GM19467 (cell line): ENCODE data around the gene ZNF677.
"Not testable (repeated sequence)": the region's sequence is repeated elsewhere in the genome, so short reads cannot be mapped to it uniquely, and the experiment has no call there.

Source experiments
- ATAC-seq: cut with Tn5 transposase; IDR thresholded peaks from one replicate; pipeline ENCODE4 v1.9.1; 2021; ENCODE audit warnings: mild to moderate bottlenecking, moderate library complexity; ENCODE audit not compliant: unreplicated experiment

ZNF677 gene

DNA sequence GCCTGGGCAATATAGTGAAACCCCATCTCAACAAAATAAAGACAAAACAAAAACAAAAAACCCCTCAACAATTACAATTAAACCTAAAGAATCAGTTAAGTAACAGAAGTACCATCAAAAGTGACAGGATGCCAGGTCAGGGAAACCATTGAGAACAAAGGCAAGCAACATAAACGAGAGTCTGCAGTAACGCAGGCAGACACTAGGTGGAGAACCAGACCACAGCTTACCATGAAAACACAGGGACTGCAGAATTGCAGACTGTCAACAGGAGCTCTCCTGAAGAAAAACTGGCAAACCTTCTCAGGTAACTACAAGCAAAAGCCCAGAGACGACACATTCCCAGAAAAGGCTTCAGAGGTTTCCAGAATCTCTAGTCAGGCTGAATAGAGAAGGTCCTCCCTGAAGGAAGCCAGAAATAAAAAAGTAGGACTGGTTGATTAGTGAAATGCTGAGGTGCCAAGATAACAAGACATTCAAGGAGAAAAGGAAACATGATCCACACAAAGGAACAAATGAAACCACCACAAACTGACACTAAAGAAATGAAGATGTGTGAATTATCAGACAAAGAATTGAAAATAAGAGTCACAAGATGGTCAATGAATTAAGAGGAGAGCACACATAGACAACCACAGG is 59.3 kb downstream of the ZNF677 start:
- no peak for ATAC-seq

DNA sequence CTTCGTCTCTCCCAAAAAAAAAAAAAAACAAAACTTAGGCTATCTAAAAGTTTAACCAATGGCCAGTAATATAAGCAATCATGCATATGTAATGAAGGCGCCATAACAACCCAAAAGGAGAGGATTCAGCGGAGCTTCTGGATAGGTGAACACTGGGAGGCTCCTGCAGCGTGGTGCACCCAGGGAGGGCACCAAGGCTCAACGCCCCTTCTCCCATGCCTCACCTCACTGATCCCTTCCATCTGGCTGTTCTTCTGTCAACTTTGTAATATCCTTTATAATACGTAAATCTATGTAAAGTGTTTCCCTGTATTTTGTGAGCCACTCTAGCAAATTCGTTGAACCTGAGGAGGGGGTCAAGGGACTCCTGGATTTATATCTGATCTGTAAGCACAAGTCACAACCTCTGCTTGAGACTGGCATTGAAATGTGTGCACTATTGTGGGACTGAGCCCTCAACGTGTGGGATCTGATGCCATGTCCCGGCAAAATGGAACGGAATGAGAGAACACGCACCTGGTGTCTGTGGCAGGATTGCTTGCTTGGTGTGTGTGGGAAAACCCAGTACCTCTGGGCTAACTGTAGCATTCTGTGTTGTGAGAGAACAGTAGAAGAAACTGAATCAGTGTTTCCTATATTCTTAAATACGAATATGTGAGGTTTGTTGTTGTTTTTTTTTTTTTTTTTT is 61.0 kb downstream of the ZNF677 start:
- no peak for ATAC-seq

GRCh38 chr19:53192771-53193534 is 61.7 kb downstream of the ZNF677 start, which contains the start of gene ZNF665:
Gene ZNF665, minus strand, starts transcription at chr19:53193358. Its CDS starts 10,460 bp downstream, at chr19:53182898.
- no peak for ATAC-seq

DNA sequence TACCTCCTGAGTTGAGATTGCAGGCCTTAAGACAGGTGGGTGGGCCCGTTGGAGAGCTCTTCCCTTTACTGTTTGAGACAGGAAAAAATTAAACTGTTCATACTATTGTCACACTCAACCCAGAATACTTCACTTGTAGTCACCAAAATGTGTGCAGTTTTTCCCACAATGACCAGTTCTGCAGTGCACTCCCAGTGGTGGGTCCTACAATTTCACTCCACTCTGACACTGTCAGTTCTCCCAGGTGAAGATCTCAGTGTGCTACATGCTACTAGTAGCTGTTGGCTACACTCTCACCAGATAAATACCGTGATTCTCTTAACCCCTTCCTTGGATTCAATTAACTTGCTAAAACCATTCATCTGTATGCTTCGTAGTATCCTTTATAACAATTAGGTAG is 64.4 kb downstream of the ZNF677 start:
- no peak for ATAC-seq

DNA sequence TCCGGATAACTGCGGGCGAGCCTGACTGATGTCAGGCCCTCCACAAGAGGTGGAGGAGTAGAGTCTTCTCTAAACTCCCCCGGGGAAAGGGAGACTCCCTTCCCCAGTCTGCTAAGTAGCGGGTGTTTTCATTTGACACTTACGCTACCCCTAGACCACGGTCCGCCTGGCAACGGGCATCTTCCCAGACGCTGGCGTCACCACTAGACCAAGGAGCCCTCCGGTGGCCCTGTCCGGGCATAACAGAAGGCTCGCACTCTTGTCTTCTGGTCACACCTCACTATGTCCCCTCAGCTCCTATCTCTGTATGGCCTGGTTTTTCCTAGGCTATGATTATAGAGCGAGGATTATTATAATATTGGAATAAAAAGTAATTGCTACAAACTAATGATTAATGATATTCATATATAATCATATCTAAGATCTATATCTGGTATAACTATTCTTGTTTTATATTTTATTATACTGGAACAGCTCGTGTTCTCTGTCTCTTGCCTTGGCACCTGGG is 64.9 kb downstream of the ZNF677 start:
- not testable (repeated sequence) for ATAC-seq
